GM23338 (cell line): Measurements from ENCODE around the gene INPP5A.

Source experiments
- EZH2 ChIP-seq: fragments of 200-600 bp; sonication (generic); IDR thresholded peaks from one replicate; pipeline ENCODE4 v1.8.0; 2017; ENCODE audit warnings: antibody characterized with exemption, mild to moderate bottlenecking, low read depth; ENCODE audit not compliant: unreplicated experiment
- EZH2phosphoT487 ChIP-seq: fragments of 200-600 bp; sonication (generic); IDR thresholded peaks from one replicate; pipeline ENCODE4 v1.8.1; 2018; ENCODE audit warnings: antibody characterized with exemption; ENCODE audit not compliant: unreplicated experiment
- JUNB ChIP-seq: IDR thresholded peaks from one replicate; pipeline ENCODE4 v1.6.1; 2016; ENCODE audit warnings: antibody characterized with exemption; ENCODE audit not compliant: unreplicated experiment
- POLR2AphosphoS5 ChIP-seq: IDR thresholded peaks from 2 replicates; pipeline ENCODE4 v1.6.1; 2016; ENCODE audit warnings: antibody characterized with exemption, low read depth
- REST ChIP-seq: IDR thresholded peaks from one replicate; pipeline ENCODE4 v1.6.1; 2018; ENCODE audit warnings: antibody characterized with exemption; ENCODE audit not compliant: unreplicated experiment
- STAT1 ChIP-seq: IDR thresholded peaks from one replicate; pipeline ENCODE4 v1.6.1; 2016; ENCODE audit warnings: antibody characterized with exemption; ENCODE audit not compliant: unreplicated experiment
- TF ChIP-seq, protein P1 (sequence below), 2 experiments: fragments of 200-600 bp in 1 of 2; sonication (generic) in 1 of 2; conservative IDR thresholded peaks; 2 replicates each; pipeline versions ENCODE4 v1.5.1 to v1.6.1; 2016 to 2017; ENCODE audit warnings: antibody characterized with exemption in 2 of 2, low read depth in 2 of 2, mild to moderate bottlenecking in 2 of 2, moderate library complexity in 1 of 2

GRCh38 chr10:132544744-132545658 is 7.4 kb downstream of the INPP5A start:
- TF ChIP-seq, protein P1, sequence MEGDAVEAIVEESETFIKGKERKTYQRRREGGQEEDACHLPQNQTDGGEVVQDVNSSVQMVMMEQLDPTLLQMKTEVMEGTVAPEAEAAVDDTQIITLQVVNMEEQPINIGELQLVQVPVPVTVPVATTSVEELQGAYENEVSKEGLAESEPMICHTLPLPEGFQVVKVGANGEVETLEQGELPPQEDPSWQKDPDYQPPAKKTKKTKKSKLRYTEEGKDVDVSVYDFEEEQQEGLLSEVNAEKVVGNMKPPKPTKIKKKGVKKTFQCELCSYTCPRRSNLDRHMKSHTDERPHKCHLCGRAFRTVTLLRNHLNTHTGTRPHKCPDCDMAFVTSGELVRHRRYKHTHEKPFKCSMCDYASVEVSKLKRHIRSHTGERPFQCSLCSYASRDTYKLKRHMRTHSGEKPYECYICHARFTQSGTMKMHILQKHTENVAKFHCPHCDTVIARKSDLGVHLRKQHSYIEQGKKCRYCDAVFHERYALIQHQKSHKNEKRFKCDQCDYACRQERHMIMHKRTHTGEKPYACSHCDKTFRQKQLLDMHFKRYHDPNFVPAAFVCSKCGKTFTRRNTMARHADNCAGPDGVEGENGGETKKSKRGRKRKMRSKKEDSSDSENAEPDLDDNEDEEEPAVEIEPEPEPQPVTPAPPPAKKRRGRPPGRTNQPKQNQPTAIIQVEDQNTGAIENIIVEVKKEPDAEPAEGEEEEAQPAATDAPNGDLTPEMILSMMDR (conservative IDR thresholded peaks at IDR 0.05; ENCODE audit: low read depth in 2 of 2): no peak
- TF ChIP-seq EZH2 (no peak), EZH2phosphoT487 (no peak), POLR2AphosphoS5 (no peak), STAT1 (no peak), REST (no peak), JUNB (no peak)
